Dermis blood vessel endothelial cell (primary cell): ENCODE results near the gene LYL1. TPM values are rescaled to one million over a fixed set of nuclear protein-coding genes. Genes with fewer than 3 reads are reported as not detected.
A peak's percentile ranks its signal among the peaks of the same experiment; 100 is the strongest.

Source experiments
- DNase-seq: peaks from one replicate; pipeline ENCODE4 v3.0.0; 2010
- total RNA-seq: library from RNA; depleted of rRNA; stranded (reverse); fragments of >200 nt; gene quantifications from 2 replicates; pipeline ENCODE4 v1.2.3, GENCODE V29; 2014

Gene LYL1
- total RNA-seq, 1 donor from 2014 or later, result 55.0 TPM

DNA sequence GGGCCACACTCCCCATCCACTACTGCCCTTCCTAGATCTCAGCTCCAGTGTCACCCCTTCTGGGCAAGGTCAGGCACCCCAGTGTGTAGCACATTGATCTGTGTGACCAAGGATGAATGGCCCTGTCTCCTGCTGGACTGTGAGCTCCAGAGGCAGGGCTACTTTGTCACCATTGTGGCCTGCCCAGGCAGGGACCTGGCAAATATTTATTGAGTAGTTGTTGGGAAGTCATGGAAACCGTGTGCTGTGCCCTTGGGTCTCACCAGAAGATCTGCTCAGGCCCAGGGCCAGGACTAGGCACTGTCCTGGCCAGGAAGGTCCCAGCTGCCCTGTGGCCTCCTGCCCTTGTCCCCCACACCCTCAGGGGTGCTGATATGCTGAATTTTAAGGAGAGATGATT is 25.9 kb upstream of the LYL1 start:
- DNase-seq, result no peak

DNA sequence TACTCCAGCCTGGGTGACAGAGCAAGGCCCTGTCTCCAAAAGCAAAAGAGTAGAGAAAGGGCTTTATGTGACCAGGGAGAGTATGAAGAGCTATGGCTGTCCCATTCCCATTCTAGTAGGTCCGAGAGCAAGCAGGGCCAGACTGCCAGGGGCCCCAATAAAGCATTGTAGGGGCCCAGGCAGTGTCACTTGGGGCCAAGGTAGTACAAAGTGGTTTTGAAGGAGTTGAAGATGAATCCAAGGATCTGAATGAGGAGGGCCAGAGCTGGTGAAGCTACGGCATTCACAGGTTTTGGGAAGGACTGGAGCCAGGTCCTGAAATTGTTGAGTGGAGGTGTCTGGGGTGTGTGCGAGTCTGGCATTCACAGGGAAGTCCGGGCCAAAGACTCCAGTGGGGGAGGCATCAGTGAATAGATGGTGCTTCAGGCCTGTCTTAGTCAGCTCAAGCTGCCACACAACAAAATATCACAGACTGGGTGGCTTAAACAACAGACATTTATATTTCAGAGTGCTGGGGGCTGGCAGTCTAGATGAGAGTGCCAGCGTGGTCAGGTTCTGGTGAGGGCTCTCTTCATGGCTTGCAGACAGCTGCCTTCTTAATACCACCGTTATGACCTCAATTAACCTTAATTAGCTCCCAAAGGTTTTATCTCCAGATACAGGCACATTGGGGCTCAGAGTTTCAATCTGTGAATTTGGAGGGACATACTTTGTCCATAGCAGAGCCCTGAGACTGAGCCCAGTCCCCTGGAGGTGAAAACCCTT is 25.3 kb upstream of the LYL1 start:
- DNase-seq, result no peak

DNA sequence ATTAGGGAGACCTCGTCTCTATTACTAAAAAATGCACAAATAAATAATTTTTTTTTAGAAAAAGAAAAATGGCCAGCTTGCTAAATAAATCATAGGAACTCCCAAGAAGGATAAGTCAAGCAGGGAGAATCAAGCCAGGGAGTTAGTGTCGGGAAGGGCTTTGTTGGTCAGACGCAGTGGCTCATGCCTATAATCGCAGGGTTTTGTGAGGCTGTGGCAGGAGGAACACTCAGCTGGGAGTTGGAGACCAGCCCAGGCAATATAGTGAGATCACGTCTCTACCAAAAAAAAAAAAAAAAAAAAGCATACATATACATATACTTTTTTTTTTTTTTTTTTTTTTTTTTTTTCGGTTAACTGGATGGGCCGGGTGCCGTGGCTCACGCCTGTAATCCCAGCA is 24.4 kb upstream of the LYL1 start:
- no peak for DNase-seq

DNA sequence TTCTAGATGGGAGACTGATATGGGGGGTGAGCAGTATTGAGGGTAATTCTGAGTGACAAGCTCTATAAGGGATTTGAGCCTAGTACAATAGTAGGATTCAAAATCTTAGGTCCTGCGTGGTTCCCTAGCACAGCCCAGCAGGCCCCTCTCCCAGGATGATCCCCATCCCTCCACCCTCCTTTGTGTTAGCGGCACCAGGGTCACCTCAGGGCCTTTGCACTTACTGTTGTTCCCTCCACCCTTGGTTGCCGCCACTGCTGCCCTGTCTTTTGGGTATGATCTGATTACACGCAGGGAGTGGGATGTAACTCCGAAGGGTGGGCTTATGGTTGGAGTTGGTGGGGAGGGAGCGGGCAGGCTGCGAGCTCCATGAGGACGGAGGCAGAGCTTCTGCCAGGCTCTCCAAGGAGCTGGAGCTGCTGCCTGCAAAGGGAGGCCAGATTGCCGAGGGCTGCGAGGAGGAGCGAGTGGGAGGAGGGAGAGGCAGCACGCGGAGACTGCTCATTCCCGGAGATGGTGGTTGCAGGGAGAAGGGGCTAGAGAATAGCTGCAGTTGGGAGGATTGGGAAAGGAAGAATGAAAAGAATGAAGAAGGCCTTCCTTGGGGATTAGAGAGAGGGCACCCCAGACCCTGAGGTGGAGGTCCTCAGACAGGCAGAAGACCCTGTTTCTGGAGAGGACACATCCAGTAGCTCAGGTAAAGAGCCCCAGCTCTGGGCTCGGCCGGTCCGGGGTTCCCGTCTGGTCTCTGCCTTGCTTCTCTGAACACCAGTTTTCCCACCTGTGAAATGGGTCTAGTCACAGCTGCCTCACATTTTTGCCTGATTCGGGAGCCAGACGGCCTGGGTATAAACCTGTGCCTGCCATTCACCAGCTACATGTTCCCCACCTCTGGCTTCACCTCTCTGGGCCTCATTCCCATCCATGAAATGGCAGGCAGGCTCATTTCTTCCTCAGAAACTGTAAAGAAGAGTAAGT is 20.6 kb upstream of the LYL1 start:
- no peak for DNase-seq

DNA sequence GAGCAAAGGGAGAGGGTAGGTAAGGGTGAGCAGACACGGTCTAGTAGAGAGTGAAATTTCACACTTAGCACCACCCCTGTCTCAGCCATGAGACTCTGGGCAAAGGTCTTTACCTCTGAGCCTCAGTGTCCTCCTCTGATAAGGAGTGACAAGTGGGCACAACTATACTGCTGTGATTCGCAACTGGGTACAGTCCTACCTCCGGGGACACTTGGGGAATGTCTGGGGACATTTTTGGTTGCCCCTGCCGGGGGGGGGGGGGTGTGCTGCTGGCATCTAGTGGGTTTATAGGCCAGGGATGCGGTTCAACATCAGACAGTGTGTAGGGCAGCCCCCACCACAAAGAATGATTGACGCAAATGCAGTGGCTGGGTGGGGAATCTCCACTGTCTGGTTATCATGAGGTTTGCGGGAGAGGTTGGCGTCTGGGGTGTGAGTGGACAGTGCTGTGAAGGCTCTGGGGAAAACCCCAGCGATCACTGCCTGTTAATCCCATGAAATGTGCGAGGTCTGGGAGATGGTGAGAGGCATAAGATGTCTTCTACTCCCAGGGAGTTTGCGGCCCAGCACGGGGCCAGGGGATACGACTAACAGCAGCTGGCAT is 19.7 kb upstream of the LYL1 start:
- no peak for DNase-seq

DNA sequence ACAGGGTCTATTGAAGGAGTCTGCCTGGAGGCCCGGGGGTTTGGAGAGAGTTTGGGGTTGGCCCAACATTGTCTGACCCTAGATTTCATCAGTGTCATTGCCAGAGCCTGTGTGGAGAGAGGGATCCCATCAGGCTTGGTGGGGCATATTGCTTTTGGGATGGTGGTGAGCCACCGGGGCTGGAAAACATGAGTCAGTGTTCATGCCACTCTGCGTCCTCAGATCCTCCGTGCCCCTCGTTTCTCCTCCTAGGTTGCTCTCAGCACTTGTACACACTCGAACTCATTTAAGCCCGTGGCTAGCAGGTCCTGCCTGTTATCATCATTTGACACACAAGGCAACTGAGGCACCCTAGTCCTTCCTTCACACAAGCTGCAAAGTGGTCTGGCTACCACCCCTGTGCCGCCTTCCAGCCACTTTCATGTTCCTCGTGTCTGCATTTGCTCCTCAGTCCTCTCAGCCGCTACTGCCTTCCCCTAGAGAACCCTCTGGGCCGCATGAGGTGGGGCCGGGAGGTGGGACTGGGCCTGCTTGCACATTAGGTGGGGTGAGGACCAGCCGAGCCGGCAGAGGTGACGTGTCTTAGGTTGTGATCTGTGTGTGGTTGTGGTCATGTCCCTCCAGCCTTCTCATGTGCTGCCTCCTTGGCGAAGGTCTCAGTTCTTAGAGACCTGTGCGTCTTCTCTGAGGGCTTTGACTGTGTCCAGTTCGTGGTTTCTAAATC is 19.1 kb upstream of the LYL1 start:
- DNase-seq, result no peak

DNA sequence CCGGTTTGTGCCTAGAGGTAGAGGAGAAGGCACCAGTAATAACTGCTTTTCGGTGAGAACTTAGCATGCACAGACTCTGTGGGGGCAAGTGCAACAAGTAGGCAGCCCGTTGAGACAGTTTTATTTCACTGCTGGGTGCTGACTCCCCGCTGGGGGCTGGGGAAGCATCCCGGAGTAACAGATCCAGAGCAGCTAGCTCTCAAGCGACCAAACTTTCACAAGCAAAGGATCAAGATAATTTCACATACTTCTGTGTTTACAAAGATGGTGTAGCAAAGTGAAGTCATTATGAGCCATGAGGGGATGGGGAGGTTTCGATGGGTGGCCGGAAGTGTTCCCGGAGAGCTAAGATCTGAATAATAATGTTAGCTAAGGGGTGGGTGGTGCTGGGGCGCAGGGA is 18.2 kb upstream of the LYL1 start:
- DNase-seq, result no peak

DNA sequence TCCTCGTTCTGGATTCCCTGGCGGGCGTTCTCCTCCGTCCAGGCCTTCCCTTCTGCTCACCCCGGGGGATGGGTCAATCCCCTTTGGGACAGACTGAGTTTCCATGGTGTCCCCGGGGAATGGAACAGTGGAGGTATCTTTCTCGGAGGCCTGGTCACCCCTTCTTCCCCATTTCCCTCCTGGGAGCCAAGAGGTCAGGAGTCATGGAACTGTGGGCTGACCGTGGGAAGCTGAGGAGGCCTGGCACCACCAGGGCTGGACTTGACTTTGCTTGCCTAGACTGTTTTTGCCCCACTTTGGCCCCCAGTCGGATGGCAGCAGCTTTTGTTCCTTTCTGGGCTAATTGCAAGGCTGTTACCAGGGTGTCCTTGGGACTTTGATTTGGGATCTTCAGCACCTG is 17.4 kb upstream of the LYL1 start:
- no peak for DNase-seq

DNA sequence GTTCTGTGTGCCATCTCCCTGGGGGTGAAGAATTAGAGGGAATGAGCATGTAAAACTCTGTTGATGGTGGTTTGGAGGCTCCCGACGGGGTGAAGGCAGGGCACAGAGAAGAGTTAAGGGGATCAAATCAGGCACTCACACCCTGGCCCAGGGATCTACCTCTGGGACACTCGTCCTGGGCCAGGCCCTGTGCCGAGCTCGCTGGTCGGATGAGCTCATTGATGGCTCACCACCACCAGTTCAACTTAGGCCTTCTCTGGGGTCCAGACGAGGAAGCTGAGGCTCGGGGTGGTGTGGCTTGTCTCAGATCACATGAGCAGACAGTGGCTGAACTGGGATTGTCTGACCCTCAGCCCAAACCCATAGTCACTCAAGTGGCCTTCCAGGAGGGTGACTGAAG is 17.0 kb upstream of the LYL1 start:
- DNase-seq, result no peak

DNA sequence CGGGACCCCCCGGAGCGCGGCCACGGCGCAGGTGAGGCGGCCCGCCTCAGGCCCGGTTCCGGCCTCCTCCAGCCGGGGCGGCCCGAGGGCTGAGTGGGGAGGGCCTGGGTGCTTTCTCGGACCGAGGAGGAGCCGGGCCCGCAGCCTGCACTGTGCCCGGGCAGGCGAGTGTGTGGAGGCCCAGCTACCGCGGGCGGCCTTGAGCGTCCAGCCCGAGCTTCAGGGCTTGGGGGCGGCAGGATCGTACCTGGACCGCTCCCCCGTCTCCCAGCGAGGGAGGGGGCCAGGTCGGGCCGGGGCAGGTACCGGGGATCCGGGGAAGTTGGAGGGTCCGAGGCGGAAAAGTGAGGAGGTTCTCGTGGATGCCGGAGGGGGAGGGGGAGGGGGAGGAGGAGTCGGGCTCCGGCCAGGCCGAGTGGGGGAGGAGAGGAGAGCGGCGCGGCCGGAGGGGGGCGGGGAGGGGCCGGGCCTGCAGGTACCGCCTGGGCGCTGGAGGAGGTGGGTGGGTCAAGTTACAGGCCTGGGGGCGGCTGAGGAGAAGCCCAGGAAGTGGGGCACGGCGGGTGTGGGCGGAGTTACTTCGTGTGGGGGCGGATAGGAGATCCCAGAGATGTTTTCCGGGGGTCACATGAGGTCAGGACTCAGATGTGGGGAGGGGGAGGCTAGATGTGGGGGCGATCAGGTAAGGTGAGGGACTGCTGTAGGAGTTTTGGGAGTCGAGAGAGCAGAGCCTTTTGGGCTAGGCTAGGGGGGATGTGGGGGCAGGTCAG is 16.0 kb upstream of the LYL1 start:
- DNase-seq, result peak; percentile 44

DNA sequence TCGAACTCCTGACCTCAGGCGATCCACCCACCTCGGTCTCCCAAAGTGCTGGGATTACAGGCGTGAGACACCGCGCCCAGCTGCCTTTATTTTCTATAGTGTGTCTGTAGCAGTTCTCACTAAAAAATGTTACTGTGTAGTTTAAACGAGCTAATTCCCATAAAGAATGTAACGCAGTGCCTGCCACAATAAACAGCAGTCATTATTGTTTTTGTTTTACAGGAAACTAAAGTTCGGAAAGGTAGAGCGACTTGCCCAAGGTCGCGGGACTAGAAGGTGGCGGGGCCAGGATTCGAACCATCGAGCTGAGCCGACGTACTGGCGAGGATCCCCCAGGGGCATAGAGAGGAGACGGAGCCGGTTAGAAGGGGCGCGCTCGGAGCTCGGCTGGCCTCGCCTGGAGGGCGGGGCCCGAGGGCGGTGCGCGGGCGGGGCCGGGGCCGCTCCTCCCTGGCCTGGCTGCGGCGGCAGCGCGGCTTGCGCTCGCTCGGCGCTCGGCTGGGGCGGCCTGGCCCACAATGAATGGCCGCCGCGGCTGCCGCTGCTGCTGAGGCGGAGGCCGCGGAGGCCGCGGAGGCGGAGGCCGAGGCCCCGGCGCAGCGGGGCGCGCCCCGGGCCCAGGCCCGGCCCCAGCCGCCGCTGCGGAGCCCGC is 15.2 kb upstream of the LYL1 start, which contains the start of gene NACC1:
Gene NACC1 (plus strand): TSS at position 493 of the 652 bp plus-strand sequence. CDS start 16,944 bp downstream, outside the sequence.
- DNase-seq, result peak; percentile 92

DNA sequence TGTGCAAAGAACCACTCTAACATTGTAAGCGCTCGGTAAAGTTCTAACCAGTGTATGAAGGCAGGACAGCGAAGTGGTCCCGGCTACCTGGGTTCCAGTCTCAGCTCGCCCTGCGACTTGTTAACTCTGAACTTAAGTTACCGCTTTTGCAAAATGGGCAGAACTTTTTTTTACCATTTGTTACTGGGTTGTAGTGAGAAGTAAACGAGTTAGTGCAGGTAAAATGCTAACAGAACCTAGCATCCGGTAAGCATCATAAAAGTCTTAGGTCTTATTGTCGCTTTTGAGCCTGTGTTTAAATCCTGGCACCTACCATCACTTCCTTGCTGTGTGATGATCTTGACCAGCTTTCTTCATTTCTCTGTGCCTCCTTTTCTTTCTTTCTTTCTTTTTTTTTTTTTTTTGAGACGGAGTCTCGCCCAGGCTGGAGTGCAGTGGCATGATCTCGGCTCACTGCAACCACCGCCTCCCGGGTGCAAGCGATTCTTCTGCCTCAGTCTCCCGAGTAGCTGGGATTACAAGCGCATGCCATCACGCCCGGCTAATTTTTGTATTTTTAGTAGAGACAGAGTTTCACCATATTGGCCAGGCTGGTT is 14.6 kb upstream of the LYL1 start:
- peak; percentile 28 for DNase-seq

DNA sequence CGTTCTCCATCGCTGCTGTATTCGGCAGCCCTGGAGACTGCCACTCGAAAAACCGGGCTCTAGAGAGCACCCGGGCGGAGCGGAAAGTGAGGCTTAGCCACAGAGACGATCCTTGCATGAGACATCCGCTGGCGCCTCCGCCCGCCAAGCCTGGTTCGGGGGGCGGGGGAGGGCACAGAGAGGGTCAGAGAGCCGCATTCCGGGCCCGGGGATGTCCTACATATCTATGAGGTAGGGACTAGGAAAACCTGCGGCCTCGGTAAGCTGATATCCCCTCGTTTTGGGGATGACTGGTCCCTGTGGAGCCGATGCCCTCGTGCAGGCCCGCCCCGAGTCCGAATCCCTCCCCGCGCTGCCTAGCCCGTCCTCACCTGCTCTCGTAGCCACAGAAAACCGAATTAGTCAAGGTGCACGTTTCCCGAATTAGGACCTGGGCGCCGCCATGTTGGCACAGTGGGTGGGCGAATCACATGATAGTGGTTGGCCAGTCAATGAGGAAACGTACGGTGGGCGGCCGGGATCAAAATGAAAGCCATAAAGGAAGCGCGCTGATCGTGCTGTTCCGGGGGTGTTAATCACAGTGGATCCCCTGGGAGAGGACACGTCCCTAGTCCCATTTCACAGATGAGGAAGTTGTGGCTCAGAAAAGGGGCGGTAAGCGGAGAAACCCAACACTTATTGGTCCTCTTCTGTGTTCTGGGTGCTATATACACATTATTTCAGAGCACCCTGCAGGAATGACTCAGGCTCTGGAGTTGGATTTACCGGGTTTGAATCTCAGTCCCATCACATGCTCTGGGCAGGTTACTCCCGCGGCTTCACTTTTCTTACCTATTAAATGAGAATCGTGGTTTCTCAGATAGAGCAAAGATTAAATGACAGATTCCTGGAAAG is 13.9 kb upstream of the LYL1 start, which contains the start of gene TRMT1:
Gene TRMT1 (minus strand): TSS at position 459 of the 894 bp plus-strand sequence. CDS start 341 bp downstream, at position 118.
- DNase-seq, result peak; percentile 96

DNA sequence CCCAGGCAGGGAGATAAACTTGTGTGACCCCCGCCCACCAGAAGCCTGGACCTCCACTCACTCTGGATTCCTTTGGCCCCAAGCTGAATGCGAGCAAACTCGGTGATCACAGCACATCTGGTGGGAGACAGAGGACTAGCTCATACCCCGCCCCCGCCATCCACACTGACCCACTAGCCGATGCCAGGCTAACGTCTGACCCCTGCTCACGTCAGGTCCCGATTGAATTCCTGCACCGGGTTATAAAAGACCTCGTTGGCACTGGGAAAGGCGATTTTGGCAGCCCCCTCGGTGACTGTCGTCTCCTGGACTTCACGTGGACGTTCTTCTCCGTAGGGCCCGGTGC is 13.3 kb upstream of the LYL1 start:
- DNase-seq, result no peak

DNA sequence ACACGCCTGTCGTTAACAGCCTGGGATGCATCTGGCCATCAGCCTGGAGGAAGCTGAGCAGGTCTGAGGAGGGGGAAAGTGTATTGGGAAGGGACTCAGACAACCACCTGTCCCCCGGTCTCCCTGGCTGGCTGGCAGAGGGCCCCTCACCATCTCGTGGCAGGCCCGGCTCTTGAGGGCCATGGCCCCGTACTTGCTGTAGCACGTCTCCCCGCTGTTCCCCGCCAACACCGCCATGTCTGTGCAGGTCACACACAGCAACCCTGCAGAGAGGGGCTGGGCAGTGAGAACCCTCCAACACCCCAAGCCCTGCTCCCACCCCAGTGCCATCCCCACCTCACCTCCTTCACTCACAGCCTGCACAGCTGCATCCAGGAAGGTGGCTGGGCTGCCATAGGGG is 9.9 kb upstream of the LYL1 start:
- DNase-seq, result no peak

DNA sequence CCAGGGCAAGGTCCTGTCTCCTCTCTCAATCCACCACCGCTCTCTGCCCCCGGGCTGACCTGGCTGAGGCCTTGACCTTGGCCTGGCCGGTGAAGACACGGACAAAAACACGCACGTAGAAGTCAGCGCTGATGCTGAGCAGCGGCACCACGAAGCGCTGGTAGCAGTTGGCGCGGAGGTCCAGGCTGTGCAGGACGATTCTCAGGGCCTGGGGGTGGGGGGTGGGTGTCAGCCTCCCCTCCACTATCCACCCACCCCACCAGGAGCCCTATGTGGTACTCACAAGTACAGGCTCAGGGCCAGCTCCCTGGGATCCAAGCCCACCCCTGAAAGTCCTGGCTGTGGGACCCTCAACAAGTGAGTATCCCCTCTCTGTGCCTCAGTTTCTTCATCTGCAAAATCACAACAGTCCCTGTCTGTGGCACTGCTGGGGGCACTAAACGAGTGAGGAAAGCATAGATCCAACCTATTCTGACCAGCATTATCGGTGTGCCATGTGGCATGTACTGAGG is 7.5 kb upstream of the LYL1 start:
- DNase-seq, result no peak

DNA sequence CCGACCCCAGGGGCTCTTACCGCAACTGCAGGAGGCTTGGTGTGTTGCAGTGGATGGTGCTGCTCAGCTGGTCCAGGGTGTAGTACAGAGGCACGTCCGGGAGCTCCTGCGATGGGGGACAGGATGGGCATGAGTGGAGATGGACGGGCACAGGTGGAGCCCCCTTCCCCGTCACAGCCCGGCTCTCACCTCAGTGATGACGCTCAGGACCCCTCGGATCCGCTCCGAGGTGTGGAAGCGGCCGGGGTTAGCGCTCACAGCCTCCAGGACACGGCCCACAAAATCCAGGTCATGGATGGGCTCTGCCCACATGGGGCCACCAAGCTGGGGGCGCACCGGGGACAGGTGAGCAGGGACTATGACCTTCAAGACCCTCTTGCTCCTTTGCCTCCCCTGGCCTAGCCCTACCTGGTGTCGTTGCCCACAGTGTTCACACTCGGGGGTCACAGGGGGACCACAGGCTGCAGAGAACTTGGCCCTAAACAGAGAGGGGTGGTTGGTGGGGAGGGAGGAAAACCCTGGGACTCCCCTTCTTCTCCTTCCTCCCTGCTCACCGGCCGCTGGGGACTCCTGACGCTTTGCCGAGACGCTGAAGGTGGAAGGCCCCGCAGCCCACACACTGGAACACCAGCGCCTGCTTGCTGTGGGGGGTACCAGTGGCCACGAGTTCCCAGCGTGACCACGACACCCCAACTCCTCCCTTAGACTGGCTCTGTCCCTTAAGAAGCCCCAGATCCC is 6.9 kb upstream of the LYL1 start:
- no peak for DNase-seq

DNA sequence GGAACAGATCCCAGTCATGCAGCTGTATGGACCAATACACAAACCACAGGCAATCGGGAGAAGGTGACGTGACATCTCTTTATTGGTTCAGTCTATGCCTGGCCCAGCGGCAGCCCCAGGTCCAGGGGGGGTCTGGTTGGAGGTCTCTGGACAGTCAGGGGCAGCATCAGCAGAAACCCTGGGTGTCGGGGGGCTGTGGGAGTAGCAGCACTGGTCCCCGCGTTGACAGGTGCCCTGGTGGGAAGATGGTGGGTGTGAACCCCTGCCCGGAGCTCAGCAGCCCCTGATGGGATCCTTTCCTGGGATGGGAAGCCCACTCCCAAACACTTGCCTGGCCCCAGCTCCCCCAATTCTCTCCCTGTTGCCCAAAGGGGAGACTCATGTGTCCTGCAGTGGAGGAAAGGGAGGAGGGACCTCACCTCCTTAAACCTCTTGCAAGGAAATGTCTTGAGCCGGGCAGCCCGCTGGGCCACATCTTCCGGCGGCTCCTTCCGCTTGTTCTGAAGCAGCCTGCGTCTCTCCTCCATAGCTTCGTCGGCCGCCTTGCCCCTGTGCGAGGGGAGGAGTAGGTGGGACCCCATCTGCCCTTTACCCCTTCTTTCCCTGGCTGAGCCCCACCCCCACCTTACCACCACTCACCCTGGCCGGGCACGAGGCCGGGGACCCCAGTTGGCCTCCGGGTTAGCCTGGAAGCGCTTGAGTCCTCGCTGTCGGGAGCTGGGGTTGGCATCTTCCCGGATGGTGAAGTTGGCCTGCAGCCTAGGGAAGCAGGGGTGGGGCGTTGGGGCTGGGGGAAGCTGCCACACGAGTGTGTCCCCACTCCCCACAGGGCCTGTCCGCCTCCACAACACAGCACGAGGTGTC is 2.4 kb upstream of the LYL1 start:
- DNase-seq, result no peak
